SK-N-SH treated with all-trans-retinoic acid at 6 μM for 48 hours (cell line): ENCODE results near the gene CLMN.

Experiments
- ATAC-seq: fragments of 200-7000 bp; cut with Tn5 transposase; 3 replicates; pipeline ENCODE4 v1.9.1; 2020; ENCODE audit warnings: mild to moderate bottlenecking, moderate library complexity
- ARNTL ChIP-seq: fragments of 450-650 bp; formaldehyde crosslinking; IDR thresholded peaks from 2 replicates; pipeline ENCODE4 v1.5.0; 2020; ENCODE audit warnings: low read depth, mild to moderate bottlenecking, moderate library complexity, borderline replicate concordance
- BACH2 ChIP-seq: fragments of 250-450 bp; sonication (Bioruptor Pico); IDR thresholded peaks from 2 replicates; pipeline ENCODE4 v1.9.0; 2021; ENCODE audit warnings: mild to moderate bottlenecking, borderline replicate concordance
- CREB5 ChIP-seq: fragments of 250-450 bp; sonication (Bioruptor Pico); IDR thresholded peaks from 2 replicates; pipeline ENCODE4 v1.5.1; 2020; ENCODE audit warnings: low read depth, mild to moderate bottlenecking, moderate library complexity
- CSDC2 ChIP-seq: fragments of 250-450 bp; sonication (Bioruptor Pico); IDR thresholded peaks from 2 replicates; pipeline ENCODE4 v1.5.0; 2020; ENCODE audit warnings: mild to moderate bottlenecking, moderate library complexity
- CSRNP3 ChIP-seq: fragments of 250-450 bp; sonication (Bioruptor Pico); IDR thresholded peaks from 2 replicates; pipeline ENCODE4 v1.5.1; 2021; ENCODE audit warnings: mild to moderate bottlenecking, moderate library complexity
- GLIS3 ChIP-seq: fragments of 250-450 bp; sonication (Bioruptor Pico); IDR thresholded peaks from 2 replicates; pipeline ENCODE4 v1.5.0; 2020; ENCODE audit warnings: mild to moderate bottlenecking, moderate library complexity
- ISL1 ChIP-seq: fragments of 250-450 bp; sonication (Bioruptor Pico); IDR thresholded peaks from 2 replicates; pipeline ENCODE4 v2.1.2; 2022; ENCODE audit warnings: mild to moderate bottlenecking, moderate library complexity
- OSR1 ChIP-seq: fragments of 250-450 bp; sonication (Bioruptor Pico); IDR thresholded peaks from 2 replicates; pipeline ENCODE4 v1.8.0; 2022; ENCODE audit warnings: moderate library complexity, mild to moderate bottlenecking, inconsistent platforms
- PPARA ChIP-seq: fragments of 250-450 bp; sonication (Bioruptor Pico); IDR thresholded peaks from 2 replicates; pipeline ENCODE4 v1.5.0; 2020; ENCODE audit warnings: mild to moderate bottlenecking, borderline replicate concordance
- RARB ChIP-seq: fragments of 250-450 bp; sonication (Bioruptor Pico); IDR thresholded peaks from 2 replicates; pipeline ENCODE4 v1.8.0; 2021; ENCODE audit warnings: mild to moderate bottlenecking, moderate library complexity
- SNAI2 ChIP-seq: fragments of 250-450 bp; sonication (Bioruptor Pico); IDR thresholded peaks from 2 replicates; pipeline ENCODE4 v1.5.0; 2020; ENCODE audit warnings: mild to moderate bottlenecking, moderate library complexity
- TCF4 ChIP-seq: fragments of 250-450 bp; sonication (Bioruptor Pico); IDR thresholded peaks from 2 replicates; pipeline ENCODE4 v1.8.0; 2021; ENCODE audit warnings: mild to moderate bottlenecking, moderate library complexity, borderline replicate concordance
- TOX ChIP-seq: fragments of 250-450 bp; sonication (Bioruptor Pico); IDR thresholded peaks from 2 replicates; pipeline ENCODE4 v1.8.0; 2021; ENCODE audit warnings: mild to moderate bottlenecking, moderate library complexity, borderline replicate concordance
- TSHZ2 ChIP-seq: fragments of 250-450 bp; sonication (Bioruptor Pico); IDR thresholded peaks from 2 replicates; pipeline ENCODE4 v1.5.0; 2020; ENCODE audit warnings: mild to moderate bottlenecking, moderate library complexity
- ZC3H10 ChIP-seq: fragments of 250-450 bp; sonication (Bioruptor Pico); IDR thresholded peaks from 2 replicates; pipeline ENCODE4 v1.5.1; 2021; ENCODE audit warnings: mild to moderate bottlenecking, moderate library complexity
- ZFP3 ChIP-seq: fragments of 250-450 bp; sonication (Bioruptor Pico); IDR thresholded peaks from 2 replicates; pipeline ENCODE4 v1.5.0; 2020; ENCODE audit warnings: mild to moderate bottlenecking, moderate library complexity
- ZFP30 ChIP-seq: fragments of 450-650 bp; formaldehyde crosslinking; IDR thresholded peaks from 2 replicates; pipeline ENCODE4 v1.5.0; 2022; ENCODE audit warnings: mild to moderate bottlenecking, moderate library complexity
- ZNF565 ChIP-seq: fragments of 450-650 bp; formaldehyde crosslinking; conservative IDR thresholded peaks from 2 replicates; pipeline ENCODE4 v1.5.0; 2020; ENCODE audit warnings: low read depth, mild to moderate bottlenecking, moderate library complexity
- ZNF8 ChIP-seq: fragments of 450-650 bp; formaldehyde crosslinking; IDR thresholded peaks from 2 replicates; pipeline ENCODE4 v1.5.0; 2020; ENCODE audit warnings: mild to moderate bottlenecking, moderate library complexity
- TF ChIP-seq, protein P1 (sequence below): fragments of 250-450 bp; sonication (Bioruptor Pico); IDR thresholded peaks from 2 replicates; pipeline ENCODE4 v1.8.0; 2020; ENCODE audit warnings: mild to moderate bottlenecking, moderate library complexity, borderline replicate concordance

Gene CLMN

DNA sequence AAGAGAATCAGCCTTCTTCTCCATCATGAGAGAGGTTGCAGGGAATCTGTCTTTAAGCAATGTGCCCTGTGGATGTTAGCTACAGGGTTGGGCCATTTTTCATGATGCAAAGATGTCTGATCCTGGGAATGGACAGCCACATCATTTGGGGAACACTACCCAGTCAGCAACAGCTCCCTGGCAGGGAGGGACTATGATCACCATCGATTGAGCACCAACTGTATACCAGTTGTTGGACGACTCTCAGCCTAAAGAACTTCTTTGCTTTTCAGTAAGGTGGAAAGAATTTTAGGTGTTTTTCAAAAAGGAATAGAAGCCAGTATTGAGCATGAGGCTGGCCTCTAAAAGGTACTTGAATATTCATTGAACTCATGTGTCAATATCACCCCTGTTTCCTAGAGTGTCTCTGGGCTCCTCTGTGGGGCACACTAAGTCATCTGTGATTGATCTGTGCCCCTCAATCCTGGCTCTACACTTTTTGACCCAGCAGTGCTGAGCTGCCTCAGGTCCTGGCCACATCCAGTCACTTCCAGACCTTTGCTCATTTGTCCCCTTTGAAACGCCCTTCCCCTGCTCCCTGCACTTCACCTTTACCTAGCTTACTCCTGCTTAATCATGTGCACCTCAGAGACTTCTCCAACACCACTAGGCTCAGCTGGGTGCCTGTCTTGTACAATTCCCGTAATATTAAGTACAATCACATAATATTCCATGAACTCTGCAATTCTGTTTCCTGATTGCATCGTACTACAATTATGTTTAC is 2.2 kb upstream of the CLMN start:
- ATAC-seq: no peak
- no peak for TF ChIP-seq TCF4 (CRISPR knock-in tag)
- no peak for TF ChIP-seq TSHZ2 (CRISPR knock-in tag)
- no peak for TF ChIP-seq ZNF8 (CRISPR knock-in tag)
- TF ChIP-seq ISL1 (CRISPR knock-in tag): no peak
- TF ChIP-seq, all 23 proteins: peak for 0

DNA sequence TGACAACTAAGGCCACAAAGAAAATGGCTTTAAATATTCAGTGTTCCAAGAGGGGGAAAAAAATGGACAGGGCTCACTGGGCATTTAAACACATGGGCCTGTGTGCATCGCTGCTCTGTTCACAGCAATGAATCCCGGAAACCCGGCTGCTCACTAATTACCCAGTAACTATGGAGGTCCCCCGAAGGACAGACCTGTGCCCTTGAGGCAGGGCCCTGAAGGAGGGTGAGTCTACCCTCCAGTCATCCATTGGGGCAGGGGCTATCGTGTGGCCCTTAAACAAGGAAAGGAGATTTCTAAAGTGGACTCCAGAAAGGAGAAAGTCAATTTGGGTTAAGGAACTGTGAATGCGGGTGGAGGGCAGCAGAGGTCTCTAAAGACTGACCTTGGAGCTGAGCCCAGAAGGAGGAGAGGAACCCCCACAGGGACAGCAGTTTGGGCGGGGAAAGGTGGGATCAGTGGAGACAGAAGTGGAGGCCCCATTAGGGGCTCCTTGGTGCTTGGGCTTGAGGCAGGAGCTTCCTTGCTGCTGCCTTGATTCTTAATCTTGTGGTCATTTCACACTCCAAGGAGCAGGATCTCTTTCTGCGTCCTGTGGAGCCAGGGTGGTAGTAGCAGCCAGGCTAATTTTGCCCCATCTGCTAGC is 1.4 kb upstream of the CLMN start:
- ATAC-seq: no peak
- TF ChIP-seq ZFP30 (CRISPR knock-in tag) (no peak), ZNF565 (CRISPR knock-in tag) (no peak), SNAI2 (CRISPR knock-in tag) (no peak), TCF4 (CRISPR knock-in tag) (no peak), ARNTL (CRISPR knock-in tag) (no peak), CSDC2 (CRISPR knock-in tag) (no peak)
- TF ChIP-seq, protein P1, sequence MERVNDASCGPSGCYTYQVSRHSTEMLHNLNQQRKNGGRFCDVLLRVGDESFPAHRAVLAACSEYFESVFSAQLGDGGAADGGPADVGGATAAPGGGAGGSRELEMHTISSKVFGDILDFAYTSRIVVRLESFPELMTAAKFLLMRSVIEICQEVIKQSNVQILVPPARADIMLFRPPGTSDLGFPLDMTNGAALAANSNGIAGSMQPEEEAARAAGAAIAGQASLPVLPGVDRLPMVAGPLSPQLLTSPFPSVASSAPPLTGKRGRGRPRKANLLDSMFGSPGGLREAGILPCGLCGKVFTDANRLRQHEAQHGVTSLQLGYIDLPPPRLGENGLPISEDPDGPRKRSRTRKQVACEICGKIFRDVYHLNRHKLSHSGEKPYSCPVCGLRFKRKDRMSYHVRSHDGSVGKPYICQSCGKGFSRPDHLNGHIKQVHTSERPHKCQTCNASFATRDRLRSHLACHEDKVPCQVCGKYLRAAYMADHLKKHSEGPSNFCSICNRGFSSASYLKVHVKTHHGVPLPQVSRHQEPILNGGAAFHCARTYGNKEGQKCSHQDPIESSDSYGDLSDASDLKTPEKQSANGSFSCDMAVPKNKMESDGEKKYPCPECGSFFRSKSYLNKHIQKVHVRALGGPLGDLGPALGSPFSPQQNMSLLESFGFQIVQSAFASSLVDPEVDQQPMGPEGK (CRISPR knock-in tag): no peak

DNA sequence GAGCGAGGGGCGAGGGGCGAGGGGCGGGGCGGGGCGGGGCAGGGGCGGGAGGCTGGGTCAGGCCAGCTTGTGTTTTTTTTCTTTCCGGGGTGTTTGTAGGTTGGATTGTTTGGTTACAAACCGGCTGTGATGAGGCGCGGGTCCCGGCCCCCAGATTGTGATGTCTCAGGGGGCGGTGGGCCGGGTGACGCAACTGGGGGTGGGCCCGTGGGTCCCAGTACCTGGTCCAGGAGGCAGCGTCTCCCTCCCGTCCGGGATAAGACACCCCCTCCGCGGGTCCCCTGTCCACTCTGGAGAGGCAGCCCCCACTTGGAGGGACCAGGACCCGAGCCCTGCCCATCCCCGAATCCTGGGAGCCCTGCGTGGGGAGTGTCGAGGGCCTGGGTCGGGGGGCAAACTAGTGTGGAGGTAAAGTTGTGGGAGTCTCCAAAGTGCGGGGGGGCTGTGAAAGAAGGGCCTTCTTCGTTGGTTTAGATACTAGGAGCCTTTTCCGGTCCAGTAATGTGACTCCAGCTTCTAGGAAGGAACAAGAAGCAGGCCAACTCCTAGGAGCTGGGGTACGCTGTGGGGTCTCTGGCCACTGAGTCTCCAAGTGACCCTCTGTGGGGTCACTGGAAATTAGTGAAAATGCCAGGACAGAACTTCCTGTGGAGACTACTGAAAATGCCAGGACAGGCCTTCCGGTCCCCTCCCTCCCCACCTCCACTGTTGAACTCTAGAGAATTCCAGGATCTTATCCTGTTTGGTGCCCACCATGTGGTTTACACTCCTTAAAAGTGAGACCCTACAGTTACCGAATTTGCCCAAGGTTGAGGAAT is 579 bp upstream of the CLMN start:
- TF ChIP-seq TCF4 (CRISPR knock-in tag) (no peak), RARB (CRISPR knock-in tag) (no peak), ZNF8 (CRISPR knock-in tag) (no peak), OSR1 (CRISPR knock-in tag) (no peak), ZC3H10 (CRISPR knock-in tag) (no peak), CSDC2 (CRISPR knock-in tag) (no peak), ISL1 (CRISPR knock-in tag) (no peak), BACH2 (CRISPR knock-in tag) (no peak), TOX (no peak), GLIS3 (no peak), ZFP3 (CRISPR knock-in tag) (no peak), ZFP30 (CRISPR knock-in tag) (no peak), CSRNP3 (CRISPR knock-in tag) (no peak), PPARA (CRISPR knock-in tag) (no peak), TSHZ2 (CRISPR knock-in tag) (no peak), ZNF565 (CRISPR knock-in tag) (no peak), ARNTL (CRISPR knock-in tag) (no peak), CREB5 (CRISPR knock-in tag) (no peak)
- TF ChIP-seq, protein P1 (CRISPR knock-in tag): no peak
- TF ChIP-seq, all 23 proteins: peak for 0
- ATAC-seq: no peak
